Progenitor cell of endocrine pancreas (in vitro differentiated cells): ENCODE measurements around the gene AP2B1. TPM values are rescaled to one million over a fixed set of nuclear protein-coding genes. Genes with fewer than 3 reads are reported as not detected.

Experiments
- DNase-seq: peaks from one replicate; pipeline ENCODE4 v3.0.0; 2021; ENCODE audit warnings: low spot score; ENCODE audit not compliant: unreplicated experiment
- H3K27ac Mint-ChIP-seq: 2 replicates; pipeline ENCODE4 v1.8.0; 2021; ENCODE audit warnings: mild to moderate bottlenecking, moderate library complexity, mixed read lengths
- H3K27me3 Mint-ChIP-seq: 2 replicates; pipeline ENCODE4 v1.8.0; 2021; ENCODE audit warnings: mixed read lengths
- H3K36me3 Mint-ChIP-seq: 2 replicates; pipeline ENCODE4 v1.8.0; 2022; ENCODE audit warnings: mixed read lengths; ENCODE audit not compliant: insufficient read depth
- H3K4me1 Mint-ChIP-seq: 2 replicates; pipeline ENCODE4 v1.8.0; 2021; ENCODE audit warnings: low read depth, mixed read lengths
- H3K4me3 Mint-ChIP-seq: 2 replicates; pipeline ENCODE4 v1.8.0; 2021; ENCODE audit warnings: low read depth, mild to moderate bottlenecking, moderate library complexity, mixed read lengths
- H3K9me3 Mint-ChIP-seq: 2 replicates; pipeline ENCODE4 v1.8.0; 2021; ENCODE audit warnings: low read depth, mixed read lengths
- CTCF ChIP-seq: fragments of 200-600 bp; sonication (generic); IDR thresholded peaks from one replicate; pipeline ENCODE4 v1.5.0; 2021; ENCODE audit warnings: antibody characterized with exemption, mild to moderate bottlenecking; ENCODE audit not compliant: unreplicated experiment
- long read RNA-seq: library from polyadenylated mRNA; unstranded; transcript quantifications from one replicate; pipeline ENCODE4 v2.0.0, GENCODE V29; 2020
- total RNA-seq: library from RNA; stranded (reverse); gene quantifications from 2 replicates; pipeline ENCODE4 v1.2.1, GENCODE V29; 2021

AP2B1 gene
- total RNA-seq, result 194 and 200 TPM in 2 replicates
- long read RNA-seq, full-length matches to known transcripts, result 121 of 197 reads
- long read RNA-seq, partial matches to known transcripts, result 38 of 197 reads
- long read RNA-seq, other reads (novel, unspliced or antisense), result 38 of 197 reads

- DNase-seq, result peak; percentile 96
- peak within 1 kb of the TSS; percentile 97 for H3K4me3 Mint-ChIP-seq
- H3K27me3 Mint-ChIP-seq, result peaks cover 19% of the 10 kb centered on the region
- no peak for TF ChIP-seq CTCF
- H3K9me3 Mint-ChIP-seq, result no peaks in the 10 kb centered on the region
- peak within 1 kb of the TSS; percentile 99 for H3K27ac Mint-ChIP-seq
- H3K36me3 Mint-ChIP-seq, result no peaks in the 10 kb centered on the region
- peaks cover 18% of the 10 kb centered on the region for H3K4me1 Mint-ChIP-seq
Measured at GRCh38 chr17:35587074-35587961, at the start of gene AP2B1. Gene AP2B1 (plus strand): TSS chr17:35587322. CDS start chr17:35594031, 6,709 bp downstream.

GRCh38 chr17:35537601-35538141 is 49.5 kb upstream of the AP2B1 start, which contains the start of gene SLFN12L:
Gene SLFN12L (minus strand): TSS chr17:35537678. CDS start chr17:35522364, 15,314 bp downstream.
- TF ChIP-seq CTCF, result no peak
- H3K27me3 Mint-ChIP-seq, result peaks cover 18% of the 10 kb centered on the region
- no peaks in the 10 kb centered on the region for H3K36me3 Mint-ChIP-seq
- no peak within 1 kb of the TSS for H3K4me3 Mint-ChIP-seq
- no peak for DNase-seq
- H3K27ac Mint-ChIP-seq, result no peak within 1 kb of the TSS
- H3K4me1 Mint-ChIP-seq, result no peaks in the 10 kb centered on the region
- no peaks in the 10 kb centered on the region for H3K9me3 Mint-ChIP-seq

GRCh38 chr17:35539659-35540026 is 47.5 kb upstream of the AP2B1 start:
- no peak for TF ChIP-seq CTCF
- Mint-ChIP-seq H3K4me3 (no peak overlapping the region), H3K36me3 (no peaks in the 10 kb centered on the region), H3K9me3 (no peaks in the 10 kb centered on the region), H3K4me1 (no peaks in the 10 kb centered on the region), H3K27me3 (peaks cover 18% of the 10 kb centered on the region), H3K27ac (no peak overlapping the region)
- no peak for DNase-seq

GRCh38 chr17:35540589-35541404 is 46.3 kb upstream of the AP2B1 start:
- peaks cover 23% of the 10 kb centered on the region for H3K27me3 Mint-ChIP-seq
- DNase-seq, result no peak
- no peaks in the 10 kb centered on the region for H3K4me1 Mint-ChIP-seq
- no peaks in the 10 kb centered on the region for H3K9me3 Mint-ChIP-seq
- TF ChIP-seq CTCF, result no peak
- no peaks in the 10 kb centered on the region for H3K36me3 Mint-ChIP-seq
- H3K27ac Mint-ChIP-seq, result no peak overlapping the region
- H3K4me3 Mint-ChIP-seq, result no peak overlapping the region

GRCh38 chr17:35541434-35541833 is 45.7 kb upstream of the AP2B1 start:
- H3K27me3 Mint-ChIP-seq, result peaks cover 25% of the 10 kb centered on the region

More at GRCh38 chr17:35541434-35541833, 45.7 kb upstream of the AP2B1 start:
- H3K9me3 Mint-ChIP-seq, result no peaks in the 10 kb centered on the region
- no peak overlapping the region for H3K4me3 Mint-ChIP-seq
- no peaks in the 10 kb centered on the region for H3K36me3 Mint-ChIP-seq
- DNase-seq, result no peak
- H3K27ac Mint-ChIP-seq, result no peak overlapping the region
- no peaks in the 10 kb centered on the region for H3K4me1 Mint-ChIP-seq
- no peak for TF ChIP-seq CTCF
